Fibroblast of skin of back (primary cell): ENCODE measurements around the gene OXCT1.
"Not testable (repeated sequence)": the region's sequence is repeated elsewhere in the genome, so short reads cannot be mapped to it uniquely, and the experiment has no call there.

Experiments used
- DNase-seq: peaks from one replicate; pipeline ENCODE4 v3.0.0-alpha.2; 2013

OXCT1 gene

DNA sequence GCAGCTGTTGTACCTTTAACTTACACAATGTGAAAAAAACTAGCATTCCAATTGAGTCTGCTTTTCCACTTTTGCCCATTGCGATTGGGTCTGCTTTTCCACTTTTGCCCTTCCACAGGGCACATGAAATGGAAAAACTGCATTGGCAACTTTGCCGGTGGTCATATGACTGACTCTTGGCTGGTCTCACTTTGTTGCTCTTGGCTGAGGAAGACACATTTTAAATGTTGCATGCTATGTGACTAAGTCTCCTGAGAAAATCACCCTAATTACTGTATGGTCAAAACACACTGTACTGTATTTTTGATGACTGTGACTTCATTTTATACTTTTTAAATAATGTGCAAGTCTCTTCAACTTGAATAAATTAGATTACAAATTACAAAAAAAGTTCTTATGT, 1.6 kb upstream of the OXCT1 start:
- DNase-seq: peak; percentile 47

DNA sequence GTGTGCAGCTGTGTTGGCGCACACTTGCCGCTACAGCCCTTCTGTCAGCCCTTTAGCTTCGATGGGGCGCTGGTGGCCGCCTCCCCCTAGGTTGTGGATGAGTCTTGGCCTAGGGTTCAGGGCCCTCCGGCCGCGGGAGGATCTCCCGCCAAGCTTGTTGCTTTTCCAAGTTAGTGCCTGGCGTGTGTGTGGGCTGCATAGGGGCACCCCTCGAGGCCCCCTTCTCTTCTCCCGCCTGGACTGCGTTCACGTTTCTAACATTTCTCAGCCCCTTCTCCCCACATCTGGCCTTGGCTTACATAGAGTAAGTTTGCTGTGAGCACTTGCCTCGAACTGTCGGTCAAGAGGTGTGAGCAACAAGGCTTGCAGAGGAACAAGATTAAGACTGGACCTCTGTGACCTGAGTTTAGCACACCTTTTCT, 413 bp upstream of the OXCT1 start:
- DNase-seq: no peak

DNA sequence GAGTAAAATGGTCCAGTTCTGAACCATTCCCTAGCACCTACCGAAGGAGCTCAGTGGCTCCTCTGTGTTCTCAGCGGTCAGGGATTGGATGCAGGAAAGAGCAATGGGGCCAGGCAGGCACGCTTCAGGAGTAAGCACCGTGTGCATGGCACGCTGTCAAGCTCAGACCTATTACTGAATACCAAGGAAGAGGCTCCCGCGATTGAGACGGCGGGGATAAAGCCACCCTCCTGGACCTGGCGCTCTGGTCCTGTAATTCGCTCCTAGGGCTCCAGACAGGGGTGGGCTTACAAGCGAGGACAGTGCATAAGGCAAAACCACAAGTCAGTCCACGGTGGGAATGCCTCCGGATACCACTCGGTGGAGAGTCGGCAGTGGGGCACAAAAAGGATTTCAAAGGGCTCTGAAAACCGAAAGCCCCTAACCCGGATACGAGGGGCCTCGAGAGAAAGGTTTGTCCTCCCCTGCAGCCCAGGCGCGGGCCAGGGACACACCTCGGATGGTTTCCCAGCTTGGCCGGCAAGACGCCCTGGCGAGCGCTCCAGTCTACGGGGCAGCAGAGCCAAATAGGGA, 988 bp downstream of the OXCT1 start:
- peak; percentile 19 for DNase-seq

DNA sequence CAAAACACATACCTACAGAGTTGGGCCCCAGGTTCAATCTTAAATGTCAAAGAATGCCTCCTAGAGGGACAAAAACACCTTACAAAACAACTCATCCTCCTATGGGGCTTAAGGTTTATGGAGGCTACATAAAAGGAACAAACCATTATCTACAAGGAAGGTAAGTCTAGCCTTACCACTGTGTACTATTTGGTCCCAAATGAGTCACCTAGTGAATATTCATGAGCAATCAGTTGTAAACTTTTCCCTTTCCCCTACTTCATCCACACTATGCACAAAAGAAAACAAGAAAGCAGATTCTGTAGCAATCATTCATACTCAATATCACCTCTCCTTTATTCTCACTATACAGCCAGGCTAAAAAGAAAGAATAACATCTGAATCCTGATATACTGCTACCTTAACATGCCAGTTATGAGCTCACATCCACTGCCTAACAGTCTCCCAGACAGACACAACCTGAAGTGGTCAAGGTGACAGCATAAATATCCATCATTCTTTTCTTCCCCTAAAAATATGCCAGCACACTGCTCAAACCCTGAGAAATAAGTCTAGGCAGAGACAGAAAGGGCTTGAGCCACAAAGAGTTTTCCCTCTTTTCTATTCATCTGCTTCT, 6.2 kb downstream of the OXCT1 start:
- DNase-seq: peak; percentile 16

DNA sequence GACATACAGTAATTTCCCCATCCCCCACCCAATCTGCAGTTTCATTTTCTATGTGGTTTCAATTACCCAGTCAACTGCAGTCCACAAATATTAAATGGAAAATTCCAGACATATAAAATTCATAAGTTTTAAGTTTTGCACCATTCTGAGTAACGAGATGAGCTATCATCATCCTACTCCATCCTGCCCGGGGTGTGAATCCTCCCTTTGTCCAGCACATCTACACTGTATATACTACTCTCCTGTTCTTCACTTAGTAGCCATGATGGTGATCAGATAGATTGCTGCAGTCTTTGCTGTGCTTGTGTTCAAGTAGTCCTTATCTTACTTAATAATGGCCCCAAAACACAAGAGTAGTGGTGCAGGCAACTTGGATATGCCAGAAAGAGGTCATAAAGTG, 11.3 kb downstream of the OXCT1 start:
- DNase-seq: no peak

DNA sequence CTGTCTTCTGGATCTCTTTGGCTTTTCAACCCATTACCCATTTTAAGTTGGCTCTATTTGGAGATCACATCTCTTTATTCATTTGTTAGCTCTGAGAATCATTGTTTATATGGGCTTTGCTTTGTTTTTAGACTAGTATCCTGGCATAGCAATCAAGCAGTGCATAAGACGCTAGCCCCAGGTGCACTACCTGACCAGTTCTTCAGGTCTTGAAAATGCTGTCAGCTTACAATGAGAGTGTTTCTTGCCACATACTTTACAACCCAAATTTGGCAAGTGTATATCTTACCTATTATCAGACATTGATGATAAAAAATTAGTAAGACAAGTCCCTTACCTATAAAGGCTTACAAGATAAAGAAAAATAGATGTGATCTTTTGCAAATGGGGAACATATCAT, 12.2 kb downstream of the OXCT1 start:
- no peak for DNase-seq

DNA sequence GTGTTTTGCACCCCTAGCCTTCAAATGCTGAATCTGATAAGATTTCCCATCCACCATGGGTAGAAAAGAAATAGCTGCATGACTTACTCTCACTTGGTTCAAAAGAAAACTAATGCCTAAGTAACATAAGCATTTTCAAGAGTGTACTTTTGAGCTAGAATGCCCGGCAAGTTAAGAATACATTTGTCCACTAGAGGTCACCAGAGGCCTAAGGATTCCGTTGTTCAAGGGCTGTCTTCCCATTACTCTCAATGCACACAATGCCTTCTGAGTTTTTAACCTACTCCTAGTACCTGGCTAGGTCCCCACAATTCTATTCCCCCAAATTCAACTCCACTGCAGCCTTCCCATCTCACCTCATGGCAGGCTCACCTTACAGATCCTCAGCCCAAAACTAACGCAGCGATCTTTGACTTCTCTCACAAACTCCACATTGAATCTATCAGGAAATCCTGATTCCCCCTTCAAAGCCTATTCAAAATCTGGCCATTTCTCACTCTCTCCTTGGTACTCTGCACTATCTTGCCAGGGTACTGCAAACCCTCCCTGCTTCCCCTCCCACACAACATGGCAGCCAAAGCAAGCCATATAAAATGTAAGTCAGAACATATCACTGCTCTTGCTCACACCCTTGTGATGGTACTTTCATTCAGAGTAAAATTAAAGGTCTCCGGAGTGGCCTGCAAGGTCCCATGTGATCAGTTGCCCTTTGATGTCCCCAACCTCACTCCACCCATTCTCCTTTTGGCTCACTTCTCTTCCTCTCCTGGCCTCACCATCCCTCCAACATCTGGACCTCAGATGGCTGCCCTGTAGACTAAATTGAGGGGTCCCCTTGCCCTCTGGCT, 13.4 kb downstream of the OXCT1 start:
- peak; percentile 62 for DNase-seq

DNA sequence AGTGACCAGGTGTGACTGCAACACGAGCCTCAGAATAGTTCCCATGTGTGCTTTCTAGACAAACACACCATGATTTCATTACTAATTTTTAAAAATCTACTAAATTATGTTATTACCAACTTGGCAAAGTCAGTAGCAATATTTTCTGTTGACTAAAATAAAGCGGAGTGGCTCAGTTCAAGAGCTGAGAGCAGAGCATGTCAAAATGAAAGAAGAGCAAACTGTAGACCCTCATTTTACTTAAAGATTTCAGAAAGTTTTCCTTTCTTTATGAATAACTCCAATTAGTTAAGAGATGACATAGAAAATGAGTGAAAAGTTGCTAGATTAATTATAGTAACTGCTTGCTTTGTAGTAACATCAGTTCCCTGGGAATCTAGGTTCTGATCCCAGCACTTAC, 17.9 kb downstream of the OXCT1 start:
- no peak for DNase-seq

DNA sequence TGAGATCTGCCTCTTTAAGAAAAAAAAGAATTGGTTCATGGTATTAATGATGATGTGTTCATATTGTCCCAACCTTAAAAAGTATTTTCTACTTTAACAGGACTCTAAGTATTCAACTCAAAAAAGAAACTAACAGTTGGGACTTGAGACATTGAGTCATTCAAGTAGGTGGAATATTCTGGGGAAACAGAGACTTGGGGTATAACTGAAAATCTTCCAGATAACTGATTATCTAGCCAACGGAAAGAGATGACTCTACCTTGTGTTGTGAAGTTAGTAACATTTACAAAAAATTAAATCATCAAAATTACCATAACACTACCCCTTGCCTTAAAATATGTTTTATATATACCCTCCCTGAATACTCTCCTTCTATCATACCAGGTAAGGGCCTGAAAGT, 19.1 kb downstream of the OXCT1 start:
- no peak for DNase-seq

DNA sequence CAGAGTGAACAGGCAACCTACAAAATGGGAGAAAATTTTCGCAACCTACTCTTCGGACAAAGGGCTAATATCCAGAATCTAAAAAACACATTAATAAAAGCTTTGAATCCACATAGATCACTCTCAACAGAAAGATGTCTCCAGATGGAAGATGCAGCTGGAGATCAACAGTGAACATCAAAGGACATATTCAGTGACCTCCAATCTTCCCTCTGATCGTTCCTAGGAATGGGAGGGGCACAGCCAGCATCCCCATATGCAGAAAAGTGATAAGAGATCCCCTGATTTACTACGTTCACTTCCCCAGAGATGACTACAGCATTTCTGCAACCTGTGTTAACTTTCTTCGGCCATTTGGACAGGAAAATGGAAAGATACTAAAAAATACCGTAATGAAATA, 21.2 kb downstream of the OXCT1 start:
- no peak for DNase-seq

DNA sequence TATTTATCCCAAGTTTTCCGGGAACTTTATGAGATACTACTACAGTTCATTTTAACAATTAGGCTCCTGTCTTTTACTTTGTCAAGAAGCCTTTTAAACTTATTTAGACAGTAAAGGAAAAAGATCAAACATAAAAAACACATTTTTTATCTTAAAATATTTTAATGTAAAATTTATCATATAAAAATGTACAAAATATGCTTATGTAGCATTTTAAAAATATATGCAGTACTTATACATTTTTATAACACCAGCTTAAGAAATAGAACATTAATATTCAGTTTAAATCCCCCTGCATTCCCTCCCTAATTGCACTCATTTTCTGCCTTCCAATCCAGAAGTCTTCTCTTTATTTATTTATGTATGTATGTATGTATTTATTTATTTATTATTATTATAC, 24.5 kb downstream of the OXCT1 start:
- DNase-seq: not testable (repeated sequence)

DNA sequence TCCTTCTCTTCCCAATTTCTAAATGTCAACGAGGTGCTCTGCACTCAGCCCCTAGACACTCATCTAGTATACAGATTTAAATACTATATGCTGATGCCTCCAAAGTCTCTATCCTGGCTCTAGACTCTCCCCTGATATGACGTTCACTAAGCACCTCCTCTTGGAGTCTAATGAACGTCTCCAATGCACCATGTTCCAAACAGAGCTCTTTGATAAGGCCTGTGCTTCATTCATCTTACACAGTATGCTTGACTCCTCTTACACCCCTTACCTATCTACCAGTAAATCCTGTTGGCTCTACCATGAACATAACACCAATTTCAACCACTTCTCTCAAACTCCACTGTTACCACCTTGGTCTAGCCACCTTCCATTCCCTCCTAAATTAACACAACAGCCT, 25.7 kb downstream of the OXCT1 start:
- no peak for DNase-seq

DNA sequence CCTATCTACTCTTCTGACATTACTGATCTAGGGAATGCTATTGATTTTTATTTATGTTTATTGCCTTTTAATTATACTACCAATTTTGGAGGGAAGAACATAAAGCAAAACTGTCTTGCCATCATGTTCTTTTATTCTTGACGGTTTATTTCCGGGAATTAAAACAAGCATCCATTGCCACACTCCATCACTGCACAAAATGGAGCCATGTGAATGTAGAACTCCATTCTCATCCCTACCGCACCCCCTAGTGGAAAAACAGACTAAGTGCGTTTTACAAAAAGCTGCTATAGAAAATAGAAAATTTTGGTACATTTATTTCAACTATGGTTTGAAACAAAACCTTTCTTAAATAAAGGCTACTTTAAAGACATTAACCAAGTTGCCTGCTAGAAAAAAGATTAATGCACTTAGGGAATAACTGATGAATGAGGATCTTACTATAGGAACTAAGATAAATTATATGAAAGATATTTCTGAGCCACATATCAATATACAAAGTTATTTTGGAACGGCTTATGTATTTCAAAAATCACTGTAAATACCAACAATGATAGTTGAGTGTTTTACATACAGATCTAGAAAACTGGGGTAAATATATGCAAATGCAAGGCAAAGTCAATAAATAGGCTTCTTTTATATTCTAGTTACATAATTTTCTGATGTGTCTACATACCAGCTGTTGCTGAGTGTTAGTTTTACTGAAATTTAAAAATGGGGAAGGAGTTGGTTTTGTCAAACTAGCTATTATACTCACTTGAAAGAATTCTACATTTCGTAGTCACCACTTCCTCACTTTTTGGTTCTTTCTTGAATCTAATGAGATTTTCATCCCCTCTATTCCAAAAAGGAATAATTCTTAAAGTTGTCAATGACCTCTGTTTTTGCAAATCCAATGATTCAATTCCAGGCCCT, 26.5 kb downstream of the OXCT1 start:
- DNase-seq: peak; percentile 65

DNA sequence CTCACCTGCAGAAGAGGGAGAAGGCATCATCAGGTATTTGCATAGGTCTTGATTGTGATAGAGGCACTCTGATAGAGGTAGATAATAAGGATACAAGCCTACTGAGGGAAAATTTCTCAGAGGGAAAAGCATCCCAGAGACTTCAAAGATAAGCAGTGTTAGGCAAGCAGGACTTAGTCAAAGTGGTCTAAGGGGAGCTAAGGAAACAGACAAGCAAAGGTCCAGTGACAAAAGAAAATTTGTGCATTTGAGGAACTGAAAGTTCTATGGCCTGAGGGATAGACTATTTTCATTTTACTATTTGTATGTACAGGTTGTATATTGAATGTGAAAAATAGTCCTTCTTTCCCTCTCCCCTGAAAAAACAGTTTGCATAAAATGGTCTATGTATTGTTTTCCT, 27.4 kb downstream of the OXCT1 start:
- DNase-seq: no peak

DNA sequence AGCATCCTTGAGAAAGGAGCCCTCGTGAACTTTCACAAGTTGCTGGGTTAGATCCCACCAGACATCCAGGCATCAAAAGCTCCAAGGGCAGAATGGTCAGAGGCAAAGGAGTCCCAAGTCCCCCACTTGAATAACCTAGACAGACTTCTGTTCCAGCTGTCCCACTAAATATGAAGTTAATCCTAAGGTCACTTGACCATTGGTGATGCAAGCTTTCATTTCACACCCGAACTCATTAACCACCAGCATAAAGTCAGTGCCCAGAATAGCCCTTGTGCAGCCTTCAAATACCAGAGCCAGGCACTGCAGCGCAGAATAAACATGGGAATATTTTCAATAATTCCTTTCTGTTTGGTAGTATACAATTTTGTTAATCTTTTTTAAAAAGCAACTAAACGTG, 28.9 kb downstream of the OXCT1 start:
- no peak for DNase-seq

DNA sequence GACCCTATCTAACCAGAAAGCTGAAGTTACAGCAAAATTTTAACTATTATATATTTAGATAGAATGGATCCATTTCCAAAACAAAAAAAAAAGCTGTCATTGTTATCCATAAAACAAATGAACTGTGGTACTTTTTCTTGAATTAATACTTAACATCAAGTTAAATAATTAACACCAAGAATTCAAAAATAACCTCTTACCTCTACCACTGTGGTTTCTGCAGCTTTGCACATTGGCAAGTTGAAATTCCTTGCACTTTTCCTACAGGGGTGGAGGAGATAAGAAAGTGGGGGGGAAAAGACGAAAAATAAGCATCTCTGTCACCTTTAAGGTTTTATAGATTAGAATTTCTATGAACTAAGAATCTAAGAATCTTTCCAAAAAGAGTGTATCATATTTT, 30.0 kb downstream of the OXCT1 start:
- no peak for DNase-seq

DNA sequence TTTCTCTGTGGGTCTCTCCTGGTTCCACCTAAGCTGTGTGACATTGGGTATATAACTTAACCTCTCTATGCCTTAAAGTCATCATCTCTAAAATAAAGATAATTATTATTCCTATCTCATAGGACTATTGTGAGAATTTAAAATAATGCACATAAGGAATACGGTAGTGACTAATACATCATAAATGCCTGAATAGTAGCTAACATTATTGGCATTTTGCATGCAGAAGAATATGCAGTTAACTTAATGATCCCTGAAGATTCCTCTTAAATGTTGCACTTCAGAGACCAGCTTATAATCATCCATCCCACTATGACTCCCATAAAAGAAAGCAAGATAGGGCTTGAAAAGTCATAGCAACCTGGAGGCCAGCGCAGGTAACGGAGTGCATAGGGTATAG, 32.4 kb downstream of the OXCT1 start:
- no peak for DNase-seq

DNA sequence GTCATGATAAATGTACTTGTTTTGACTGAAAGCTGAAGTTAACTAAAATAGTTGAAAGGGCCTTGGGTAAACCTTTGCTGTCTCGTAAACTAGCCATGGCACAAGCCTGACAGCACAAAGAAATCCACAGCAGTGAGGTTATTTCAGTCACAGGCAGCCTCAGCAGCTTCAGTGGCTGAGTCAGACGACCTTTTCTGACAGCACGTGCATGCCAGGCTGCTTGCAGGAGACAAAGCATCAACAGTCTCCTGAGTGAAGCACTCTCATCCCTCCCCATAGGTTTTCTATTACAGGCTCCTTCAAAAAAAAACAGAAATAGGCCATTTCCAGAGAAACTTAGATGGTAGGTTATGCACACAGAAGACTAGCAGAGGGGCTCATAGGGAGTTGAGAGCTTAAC, 34.6 kb downstream of the OXCT1 start:
- peak; percentile 90 for DNase-seq

DNA sequence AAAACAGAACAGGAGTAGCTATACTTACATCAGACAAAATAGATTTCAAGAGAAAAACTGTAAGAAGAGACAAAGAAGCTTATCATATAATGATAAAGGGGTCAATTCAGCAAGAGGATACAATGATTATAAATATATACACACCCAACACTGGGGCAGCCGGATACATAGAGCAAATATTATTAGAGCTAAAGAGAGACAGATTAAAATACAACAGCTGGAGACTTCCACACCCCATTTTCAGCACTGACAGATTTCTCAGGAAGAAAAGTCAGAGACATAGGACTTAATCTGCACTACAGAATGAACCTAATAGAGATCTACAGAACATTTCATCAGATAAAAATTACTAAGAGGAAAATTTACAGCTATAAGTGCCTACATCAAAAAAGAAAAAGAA, 35.7 kb downstream of the OXCT1 start:
- DNase-seq: no peak

DNA sequence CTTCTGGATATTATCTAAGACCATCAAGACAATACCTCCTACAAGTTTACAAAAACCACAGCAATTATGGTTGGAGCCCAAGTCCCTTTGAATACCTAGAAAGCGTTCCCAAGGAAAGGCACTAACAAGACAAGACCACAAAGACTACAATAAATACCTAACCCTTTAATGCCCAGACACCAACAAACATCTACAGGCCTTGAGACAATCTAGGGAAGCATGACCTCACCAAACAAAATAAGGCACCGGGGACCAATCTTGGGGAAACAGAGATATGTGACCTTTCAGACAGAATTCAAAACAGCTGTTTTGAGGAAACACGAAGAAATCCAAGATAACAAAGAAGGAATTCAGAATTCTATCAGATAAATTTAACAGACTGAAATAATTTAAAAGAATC, 37.8 kb downstream of the OXCT1 start:
- DNase-seq: no peak

DNA sequence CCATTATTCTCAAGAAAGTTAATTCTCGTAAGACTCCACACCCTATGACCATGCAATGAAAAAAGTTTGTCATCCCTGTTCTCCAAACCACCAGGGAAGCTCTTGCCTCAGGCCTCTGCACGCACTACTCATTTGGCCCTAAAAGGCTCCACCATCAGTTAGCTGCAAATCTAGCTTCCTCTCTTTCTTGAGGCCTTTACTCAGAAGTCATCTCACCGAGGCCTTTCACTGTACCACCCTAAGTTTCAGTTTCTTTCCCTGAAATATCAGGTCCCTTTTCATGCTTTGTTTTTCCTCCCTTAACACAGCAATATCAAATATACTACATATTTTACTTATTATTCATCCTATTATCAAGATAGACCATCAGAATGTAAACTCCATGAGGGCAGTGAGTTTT, 39.1 kb downstream of the OXCT1 start:
- DNase-seq: no peak

DNA sequence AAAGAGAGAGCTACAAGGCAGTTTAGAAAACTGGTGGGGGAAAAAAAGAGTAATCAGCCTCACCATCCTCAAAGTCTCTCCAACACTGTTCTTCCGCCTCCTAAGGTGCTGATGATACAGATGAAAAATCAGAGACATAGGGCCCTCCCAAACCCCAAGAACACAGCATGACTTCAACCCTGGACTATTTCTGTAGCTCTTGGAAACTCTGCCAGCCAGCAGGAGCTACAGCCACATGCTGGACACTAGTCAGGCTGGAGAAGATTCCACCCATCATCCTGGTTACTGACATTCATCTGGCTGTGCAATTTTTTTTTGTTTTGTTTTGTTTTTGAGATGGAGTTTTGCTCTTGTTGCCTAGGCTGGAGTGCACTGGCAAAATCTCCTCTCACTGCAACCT, 42.4 kb downstream of the OXCT1 start:
- no peak for DNase-seq

DNA sequence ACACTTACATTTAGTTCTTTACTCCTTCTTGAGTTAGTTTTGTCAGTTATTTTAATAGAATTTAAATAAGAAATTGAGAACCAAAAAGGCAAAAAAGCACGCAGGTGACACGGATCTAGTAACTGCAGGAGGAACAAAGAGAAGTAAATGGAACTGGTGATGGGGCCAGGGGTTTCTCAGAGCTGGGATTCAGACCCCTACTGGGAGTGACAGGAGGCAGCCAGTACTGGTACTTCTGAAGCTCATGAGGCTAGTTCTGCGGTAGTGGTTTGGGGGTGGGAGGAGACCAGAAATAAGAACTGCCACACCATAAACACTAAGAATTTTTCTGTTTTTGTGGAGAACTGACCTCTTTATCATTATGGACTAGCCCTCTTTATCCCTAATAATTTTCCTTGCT, 48.2 kb downstream of the OXCT1 start:
- no peak for DNase-seq
